Stimulated activated naive CD8-positive, alpha-beta T cell treated with anti-CD3 and anti-CD28 coated beads, Interleukin-15, Interleukin-2, amounts not matched to agents 100 ng/mL and 50 ng/mL, for 24 hours (primary cell): ENCODE data around the gene TLK2.
"Not testable (repeated sequence)": the region's sequence is repeated elsewhere in the genome, so short reads cannot be mapped to it uniquely, and the experiment has no call there.

Source experiments
- H3K27ac Mint-ChIP-seq: one replicate; pipeline ENCODE4 v1.8.0; 2021; ENCODE audit warnings: mild to moderate bottlenecking, mixed read lengths
- H3K27me3 Mint-ChIP-seq: one replicate; pipeline ENCODE4 v1.8.0; 2021; ENCODE audit warnings: mixed read lengths
- H3K36me3 Mint-ChIP-seq: one replicate; pipeline ENCODE4 v1.8.0; 2021; ENCODE audit warnings: low read depth, mixed read lengths
- H3K4me1 Mint-ChIP-seq: one replicate; pipeline ENCODE4 v1.8.0; 2021; ENCODE audit warnings: low read depth, mixed read lengths
- H3K4me3 Mint-ChIP-seq: one replicate; pipeline ENCODE4 v1.8.0; 2021; ENCODE audit warnings: mild to moderate bottlenecking, mixed read lengths
- H3K9me3 Mint-ChIP-seq: one replicate; pipeline ENCODE4 v1.8.0; 2021; ENCODE audit warnings: mixed read lengths

TLK2 gene

DNA sequence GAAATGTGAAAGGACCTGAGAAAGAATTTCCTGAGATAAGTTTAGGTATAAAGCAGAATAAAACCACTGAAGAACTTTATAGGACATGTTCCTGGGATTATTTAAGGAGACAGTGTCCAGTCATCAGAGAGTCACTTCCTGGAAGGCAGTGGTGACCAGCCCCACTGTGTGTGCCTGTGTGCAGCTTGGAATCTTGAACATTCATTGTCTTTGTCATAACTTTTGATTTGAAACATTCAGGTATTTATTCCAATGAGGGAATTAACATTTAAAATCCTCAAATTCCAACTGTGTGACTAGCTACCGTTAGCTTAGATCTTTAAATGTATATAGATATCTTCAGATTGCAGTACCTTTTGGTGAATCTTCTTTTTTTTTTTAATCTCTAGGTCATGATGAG is 87.2 kb downstream of the TLK2 start:
- Mint-ChIP-seq H3K27ac (no peak overlapping the region), H3K9me3 (no peaks in the 10 kb centered on the region), H3K27me3 (no peaks in the 10 kb centered on the region), H3K36me3 (peaks cover 46% of the 10 kb centered on the region), H3K4me3 (no peak overlapping the region), H3K4me1 (peaks cover 14% of the 10 kb centered on the region)

- Mint-ChIP-seq H3K36me3 (peaks cover 50% of the 10 kb centered on the region), H3K27ac (no peak overlapping the region), H3K4me1 (peaks cover 14% of the 10 kb centered on the region), H3K4me3 (no peak overlapping the region), H3K27me3 (no peaks in the 10 kb centered on the region), H3K9me3 (no peaks in the 10 kb centered on the region)
These were observed 88.5 kb downstream of the TLK2 start for GRCh38 chr17:62566996-62567578.

- H3K27me3 Mint-ChIP-seq = no peaks in the 10 kb centered on the region
- no peaks in the 10 kb centered on the region for H3K9me3 Mint-ChIP-seq
- peaks cover 17% of the 10 kb centered on the region for H3K4me1 Mint-ChIP-seq
- peak overlapping the region; percentile 85 for H3K27ac Mint-ChIP-seq
- no peak overlapping the region for H3K4me3 Mint-ChIP-seq
- peaks cover 60% of the 10 kb centered on the region for H3K36me3 Mint-ChIP-seq
These were observed 93.9 kb downstream of the TLK2 start for GRCh38 chr17:62572488-62572887.

GRCh38 chr17:62572888-62573401 is 94.3 kb downstream of the TLK2 start:
- Mint-ChIP-seq H3K27me3 (no peaks in the 10 kb centered on the region), H3K4me3 (no peak overlapping the region), H3K9me3 (no peaks in the 10 kb centered on the region), H3K27ac (peak overlapping the region; percentile 85), H3K36me3 (peaks cover 60% of the 10 kb centered on the region), H3K4me1 (peaks cover 17% of the 10 kb centered on the region)

GRCh38 chr17:62573480-62574117 is 95.0 kb downstream of the TLK2 start:
- Mint-ChIP-seq H3K27me3 (no peaks in the 10 kb centered on the region), H3K4me1 (peaks cover 22% of the 10 kb centered on the region), H3K9me3 (no peaks in the 10 kb centered on the region), H3K36me3 (peaks cover 64% of the 10 kb centered on the region), H3K27ac (peak overlapping the region; percentile 21), H3K4me3 (no peak overlapping the region)

GRCh38 chr17:62576382-62576781 is 97.8 kb downstream of the TLK2 start:
- H3K27me3 Mint-ChIP-seq = no peaks in the 10 kb centered on the region
- H3K36me3 Mint-ChIP-seq = peaks cover 68% of the 10 kb centered on the region
- H3K27ac Mint-ChIP-seq = no peak overlapping the region

GRCh38 chr17:62578757-62579487 is 100.3 kb downstream of the TLK2 start:
- no peaks in the 10 kb centered on the region for H3K9me3 Mint-ChIP-seq
- H3K36me3 Mint-ChIP-seq = peaks cover 56% of the 10 kb centered on the region
- H3K27me3 Mint-ChIP-seq = no peaks in the 10 kb centered on the region
- no peak overlapping the region for H3K4me3 Mint-ChIP-seq
- H3K27ac Mint-ChIP-seq = peak overlapping the region; percentile 53
- peaks cover 21% of the 10 kb centered on the region for H3K4me1 Mint-ChIP-seq

More at GRCh38 chr17:62576382-62576781, 97.8 kb downstream of the TLK2 start:
- Mint-ChIP-seq H3K9me3 (no peaks in the 10 kb centered on the region), H3K4me1 (peaks cover 30% of the 10 kb centered on the region), H3K4me3 (no peak overlapping the region)

DNA sequence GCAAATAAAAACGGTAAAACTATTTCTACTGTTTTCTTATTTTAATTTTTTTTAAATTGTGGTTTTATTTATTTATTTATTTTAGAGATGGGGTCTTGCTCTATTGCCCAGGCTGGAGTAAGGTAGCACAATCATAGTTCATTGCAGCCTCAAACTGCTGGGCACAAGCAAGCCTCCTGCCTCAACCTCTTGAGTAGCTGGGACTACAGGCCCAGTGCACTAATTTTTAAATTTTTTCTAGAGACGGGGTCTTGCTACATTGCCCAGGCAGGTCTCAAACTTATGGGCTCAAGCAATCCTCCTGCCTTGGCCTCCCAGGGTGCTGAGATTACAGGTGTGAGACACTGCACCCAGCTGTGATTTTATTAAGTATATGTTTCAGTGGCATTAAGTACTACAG is 102.3 kb downstream of the TLK2 start:
- Mint-ChIP-seq H3K9me3 (no peaks in the 10 kb centered on the region), H3K36me3 (peaks cover 48% of the 10 kb centered on the region), H3K27ac (no peak overlapping the region), H3K4me3 (no peak overlapping the region), H3K4me1 (peaks cover 21% of the 10 kb centered on the region), H3K27me3 (no peaks in the 10 kb centered on the region)

DNA sequence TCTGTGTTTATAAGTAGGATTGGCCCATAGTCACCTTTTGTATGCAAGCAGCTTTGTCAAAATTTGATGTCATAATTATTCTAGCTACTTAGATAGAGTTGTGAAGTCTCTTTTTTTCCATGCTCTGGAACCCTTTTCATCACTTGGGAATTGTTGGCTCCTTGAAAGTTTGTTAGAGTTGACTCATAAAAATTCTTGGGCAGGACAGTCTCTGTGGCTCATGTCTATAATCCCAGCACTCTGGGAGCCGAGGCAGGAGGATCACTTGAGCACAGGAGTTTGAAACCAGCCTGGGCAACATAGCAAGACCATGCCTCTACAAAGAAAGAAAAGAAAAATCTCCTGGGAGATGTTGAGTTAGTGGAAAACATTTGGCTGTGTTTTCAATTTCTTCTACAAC is 103.1 kb downstream of the TLK2 start:
- Mint-ChIP-seq H3K27me3 (no peaks in the 10 kb centered on the region), H3K4me3 (no peak overlapping the region), H3K4me1 (peaks cover 21% of the 10 kb centered on the region), H3K9me3 (no peaks in the 10 kb centered on the region), H3K36me3 (peaks cover 45% of the 10 kb centered on the region), H3K27ac (no peak overlapping the region)

DNA sequence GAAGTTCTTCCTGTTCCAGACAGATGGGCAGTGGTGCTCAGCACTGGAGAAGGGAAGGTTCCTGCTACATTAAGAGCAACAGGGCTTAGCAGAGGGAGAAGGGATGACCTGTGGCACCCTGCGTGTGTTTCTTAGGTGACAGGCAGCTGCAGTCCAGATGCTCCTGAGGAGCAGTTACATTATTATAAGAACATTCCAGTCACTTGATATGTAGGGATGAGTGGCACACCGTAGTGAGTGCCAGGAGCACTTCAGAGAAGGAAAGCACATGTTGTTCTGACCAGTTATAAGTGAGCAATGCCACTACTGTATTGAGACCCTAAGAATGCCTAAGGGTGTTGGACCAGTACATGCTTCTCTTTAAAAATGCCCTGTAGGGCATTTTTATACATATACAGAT is 108.9 kb downstream of the TLK2 start:
- Mint-ChIP-seq H3K36me3 (peaks cover 53% of the 10 kb centered on the region), H3K4me1 (peaks cover 4% of the 10 kb centered on the region), H3K27ac (no peak overlapping the region)

GRCh38 chr17:62588109-62588508 is 109.5 kb downstream of the TLK2 start:
- Mint-ChIP-seq H3K27ac (no peak overlapping the region), H3K27me3 (no peaks in the 10 kb centered on the region), H3K36me3 (peaks cover 52% of the 10 kb centered on the region), H3K4me1 (no peaks in the 10 kb centered on the region), H3K4me3 (no peak overlapping the region), H3K9me3 (no peaks in the 10 kb centered on the region)

More for the DNA sequence above, 108.9 kb downstream of the TLK2 start:
- Mint-ChIP-seq H3K9me3 (no peaks in the 10 kb centered on the region), H3K4me3 (no peak overlapping the region), H3K27me3 (no peaks in the 10 kb centered on the region)

GRCh38 chr17:62591333-62591732 is 112.7 kb downstream of the TLK2 start:
- H3K4me3 Mint-ChIP-seq = no peak overlapping the region

DNA sequence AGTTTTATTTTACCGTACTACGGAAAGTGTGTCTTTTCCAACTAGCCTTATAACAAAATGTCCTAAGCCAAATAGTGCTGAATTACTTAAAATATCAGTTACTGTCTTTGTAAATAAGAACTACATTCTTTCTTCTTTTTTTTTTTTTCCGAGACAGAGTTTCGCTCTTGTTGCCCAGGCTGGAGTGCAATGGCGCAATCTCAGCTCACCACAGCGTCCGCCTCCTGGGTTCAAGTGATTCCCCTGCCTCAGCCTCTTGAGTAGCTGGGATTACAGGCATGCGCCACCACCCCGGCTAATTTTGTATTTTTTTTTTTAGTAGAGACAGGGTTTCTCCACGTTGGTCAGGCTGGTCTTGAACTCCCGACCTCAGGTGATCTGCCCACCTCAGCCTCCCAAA is 113.2 kb downstream of the TLK2 start:
- not testable (repeated sequence) for H3K27me3 Mint-ChIP-seq, H3K9me3 Mint-ChIP-seq, H3K4me1 Mint-ChIP-seq, H3K4me3 Mint-ChIP-seq, H3K27ac Mint-ChIP-seq
- peaks cover 53% of the 10 kb centered on the region for H3K36me3 Mint-ChIP-seq

More at GRCh38 chr17:62591333-62591732, 112.7 kb downstream of the TLK2 start:
- Mint-ChIP-seq H3K9me3 (no peaks in the 10 kb centered on the region), H3K27ac (no peak overlapping the region), H3K4me1 (no peaks in the 10 kb centered on the region), H3K36me3 (peaks cover 48% of the 10 kb centered on the region), H3K27me3 (no peaks in the 10 kb centered on the region)

GRCh38 chr17:62592341-62593099 is 113.9 kb downstream of the TLK2 start:
- Mint-ChIP-seq H3K9me3 (no peaks in the 10 kb centered on the region), H3K27ac (no peak overlapping the region), H3K36me3 (peaks cover 53% of the 10 kb centered on the region)

GRCh38 chr17:62595484-62595883 is 116.9 kb downstream of the TLK2 start:
- peaks cover 59% of the 10 kb centered on the region for H3K36me3 Mint-ChIP-seq
- H3K27ac Mint-ChIP-seq = no peak overlapping the region

More at GRCh38 chr17:62592341-62593099, 113.9 kb downstream of the TLK2 start:
- Mint-ChIP-seq H3K4me3 (no peak overlapping the region), H3K4me1 (no peaks in the 10 kb centered on the region), H3K27me3 (no peaks in the 10 kb centered on the region)

More at GRCh38 chr17:62595484-62595883, 116.9 kb downstream of the TLK2 start:
- H3K27me3 Mint-ChIP-seq = no peaks in the 10 kb centered on the region
- H3K4me1 Mint-ChIP-seq = no peaks in the 10 kb centered on the region
- H3K9me3 Mint-ChIP-seq = no peaks in the 10 kb centered on the region
- H3K4me3 Mint-ChIP-seq = no peak overlapping the region
